AG20443 (cell line): ENCODE measurements around the gene KDM3B.
"Not testable (repeated sequence)": the region's sequence is repeated elsewhere in the genome, so short reads cannot be mapped to it uniquely, and the experiment has no call there.

Source experiments
- DNase-seq: peaks from one replicate; pipeline ENCODE4 v3.0.0; 2012; ENCODE audit warnings: low spot score, mixed read lengths

KDM3B gene

GRCh38 chr5:138389911-138390310 is 37.4 kb downstream of the KDM3B start:
- DNase-seq, result not testable (repeated sequence)

- no peak for DNase-seq
Observed at GRCh38 chr5:138391859-138392386, 39.4 kb downstream of the KDM3B start.

- DNase-seq, result no peak
Observed at GRCh38 chr5:138402640-138403039, 50.2 kb downstream of the KDM3B start.

GRCh38 chr5:138408023-138408422 is 55.5 kb downstream of the KDM3B start:
- no peak for DNase-seq

GRCh38 chr5:138410996-138411640 is 58.6 kb downstream of the KDM3B start:
- DNase-seq, result not testable (repeated sequence)

GRCh38 chr5:138418444-138418843 is 66.0 kb downstream of the KDM3B start:
- no peak for DNase-seq

GRCh38 chr5:138425079-138425478 is 72.6 kb downstream of the KDM3B start:
- DNase-seq, result no peak

- DNase-seq, result no peak
Observed at GRCh38 chr5:138435943-138436342, 83.5 kb downstream of the KDM3B start.

GRCh38 chr5:138438003-138438723 is 85.7 kb downstream of the KDM3B start:
- DNase-seq, result no peak

GRCh38 chr5:138438724-138439476 is 86.4 kb downstream of the KDM3B start, which contains the start of gene REEP2:
REEP2 (plus strand) TSS chr5:138439057; CDS start chr5:138439209, 152 bp downstream.
- peak; percentile 89 for DNase-seq

- DNase-seq, result no peak
Observed at GRCh38 chr5:138439477-138440158, 87.1 kb downstream of the KDM3B start.

- DNase-seq, result no peak
Observed at GRCh38 chr5:138440159-138441073, 87.9 kb downstream of the KDM3B start.

GRCh38 chr5:138441221-138441620 is 88.7 kb downstream of the KDM3B start:
- DNase-seq, result no peak

- no peak for DNase-seq
Observed at GRCh38 chr5:138444078-138444773, 91.7 kb downstream of the KDM3B start.

- no peak for DNase-seq
Observed at GRCh38 chr5:138444774-138445546, 92.5 kb downstream of the KDM3B start.

- DNase-seq, result no peak
Observed at GRCh38 chr5:138445547-138446271, 93.2 kb downstream of the KDM3B start.

GRCh38 chr5:138448070-138448469 is 95.6 kb downstream of the KDM3B start:
- no peak for DNase-seq

- DNase-seq, result peak; percentile 65
Observed at GRCh38 chr5:138448481-138449398, 96.3 kb downstream of the KDM3B start.
